K562 (cell line): ENCODE results near the gene PLCB3. TPM values are rescaled to one million over a fixed set of nuclear protein-coding genes. Genes with fewer than 3 reads are reported as not detected.

Experiments used
- CBX2 ChIP-seq: fragments of 200-600 bp; sonication (generic); IDR thresholded peaks from one replicate; pipeline ENCODE4 v1.6.1; 2012; ENCODE audit warnings: mild to moderate bottlenecking, low read length, inconsistent platforms; ENCODE audit not compliant: insufficient read depth, poor library complexity, severe bottlenecking
- CBX5 ChIP-seq: IDR thresholded peaks from 2 replicates; pipeline ENCODE4 v1.6.1; 2014; ENCODE audit warnings: low read depth, borderline replicate concordance
- CXXC5 ChIP-seq: fragments of 250-450 bp; sonication (Bioruptor Pico); IDR thresholded peaks from 2 replicates; pipeline ENCODE4 v1.8.0; 2022; ENCODE audit warnings: inconsistent platforms, mild to moderate bottlenecking, moderate library complexity
- EGR1 ChIP-seq: fragments of 450-650 bp; conservative IDR thresholded peaks from 2 replicates; pipeline ENCODE4 v1.6.1; 2017; ENCODE audit warnings: mild to moderate bottlenecking
- EP300 ChIP-seq: IDR thresholded peaks from 2 replicates; pipeline ENCODE4 v1.6.1; 2012; ENCODE audit warnings: low read length, improper control_type of control experiment
- ETS1 ChIP-seq: conservative IDR thresholded peaks from 2 replicates; pipeline ENCODE4 v1.6.1; 2011; ENCODE audit warnings: low read depth, mild to moderate bottlenecking, low read length; ENCODE audit not compliant: control insufficient read depth
- GTF3C2 ChIP-seq: IDR thresholded peaks from 3 replicates; pipeline ENCODE4 v1.6.1; 2011; ENCODE audit warnings: borderline replicate concordance, mild to moderate bottlenecking, moderate library complexity; ENCODE audit not compliant: insufficient read length; ENCODE audit errors: extremely low read depth
- MLX ChIP-seq, 2 experiments: fragments of 450-650 bp in 1 of 2; sonication (generic) in 1 of 2; formaldehyde crosslinking; conservative IDR thresholded peaks; 2 replicates each; pipeline versions ENCODE4 v1.4.0 to v1.8.1; 2020 to 2022; ENCODE audit warnings: mild to moderate bottlenecking in 1 of 2, missing genetic modification reagents in 1 of 2
- PATZ1 ChIP-seq: fragments of 250-450 bp; sonication (Bioruptor Pico); IDR thresholded peaks from 2 replicates; pipeline ENCODE4 v1.5.0; 2020; ENCODE audit warnings: mild to moderate bottlenecking, borderline replicate concordance
- SRF ChIP-seq, 2 experiments: fragments of 250-450, 450-650 bp in 1 of 2; sonication (Bioruptor Pico) in 1 of 2; sonication (generic) in 1 of 2; formaldehyde crosslinking; IDR thresholded peaks; 2 replicates each; pipeline versions ENCODE4 v1.5.0 to v1.5.1; 2020 to 2022; ENCODE audit warnings: mild to moderate bottlenecking in 1 of 2, missing genetic modification reagents in 1 of 2
- TAF15 ChIP-seq: fragments of 200-400 bp; formaldehyde crosslinking; IDR thresholded peaks from 2 replicates; pipeline ENCODE4 v1.6.1; 2017; ENCODE audit warnings: mild to moderate bottlenecking, low read depth, low read length, moderate library complexity
- TSC22D4 ChIP-seq: fragments of 450-650 bp; IDR thresholded peaks from 2 replicates; pipeline ENCODE4 v1.6.1; 2016; ENCODE audit warnings: missing genetic modification characterization, missing biosample characterization, control low read depth
- ZFX ChIP-seq: sonication (generic); formaldehyde crosslinking; IDR thresholded peaks from 2 replicates; pipeline ENCODE4 v1.8.0; 2022; ENCODE audit warnings: mild to moderate bottlenecking, missing genetic modification reagents, moderate library complexity
- ZNF217 ChIP-seq: sonication (generic); formaldehyde crosslinking; IDR thresholded peaks from 2 replicates; pipeline ENCODE4 v1.8.0; 2022; ENCODE audit warnings: mild to moderate bottlenecking, missing genetic modification reagents
- ZNF347 ChIP-seq: fragments of 450-650 bp; formaldehyde crosslinking; IDR thresholded peaks from 2 replicates; pipeline ENCODE4 v1.4.0; 2020; ENCODE audit warnings: low read depth, mild to moderate bottlenecking, moderate library complexity
- ZNF354B ChIP-seq: fragments of 250-450 bp; sonication (Bioruptor Pico); IDR thresholded peaks from 2 replicates; pipeline ENCODE4 v1.4.0; 2020
- ZNF408 ChIP-seq: fragments of 250-450 bp; sonication (Bioruptor Pico); IDR thresholded peaks from 2 replicates; pipeline ENCODE4 v1.4.0; 2020; ENCODE audit warnings: low read depth, mild to moderate bottlenecking, moderate library complexity
- ZNF551 ChIP-seq: fragments of 250-450 bp; sonication (Bioruptor Pico); IDR thresholded peaks from 2 replicates; pipeline ENCODE4 v1.5.0; 2021; ENCODE audit warnings: mild to moderate bottlenecking, moderate library complexity
- ZNF561 ChIP-seq: fragments of 450-650 bp; formaldehyde crosslinking; conservative IDR thresholded peaks from 2 replicates; pipeline ENCODE4 v1.4.0; 2020; ENCODE audit warnings: mild to moderate bottlenecking, moderate library complexity
- ZNF695 ChIP-seq: fragments of 450-650 bp; formaldehyde crosslinking; IDR thresholded peaks from 2 replicates; pipeline ENCODE4 v1.4.0; 2020; ENCODE audit warnings: mild to moderate bottlenecking, moderate library complexity
- ZNF699 ChIP-seq: fragments of 250-450 bp; sonication (Bioruptor Pico); IDR thresholded peaks from 2 replicates; pipeline ENCODE4 v1.8.0; 2021; ENCODE audit warnings: mild to moderate bottlenecking, moderate library complexity; ENCODE audit not compliant: insufficient replicate concordance
- ZNF76 ChIP-seq: fragments of 250-450 bp; sonication (Bioruptor Pico); IDR thresholded peaks from 2 replicates; pipeline ENCODE4 v1.4.0; 2020; ENCODE audit warnings: mild to moderate bottlenecking, moderate library complexity, borderline replicate concordance
- ZNF785 ChIP-seq: fragments of 250-450 bp; sonication (Bioruptor Pico); IDR thresholded peaks from 2 replicates; pipeline ENCODE4 v1.4.0; 2020; ENCODE audit warnings: mild to moderate bottlenecking
- polyA plus RNA-seq, 8 experiments: library from polyadenylated mRNA; depleted of rRNA in 4 of 8; stranded (reverse) in 5 of 8; unstranded in 3 of 8; fragments of >200 nt; fragmentation: Nextera tagmentation in 2 of 8; fragmentation: Illumina TruSeq in 1 of 8; extraction: Ambion mirVana in 2 of 8; extraction: Trizol in 1 of 8; gene quantifications; 2 replicates each; pipeline versions ENCODE4 v1.2.1 to v1.2.3, GENCODE V29; 2011 to 2014; ENCODE audit warnings: inconsistent platforms in 1 of 8, missing spikeins in 1 of 8
- total RNA-seq, 7 experiments: library from RNA; depleted of rRNA in 6 of 7; stranded (reverse); fragments of >200 nt in 6 of 7; fragmentation: Illumina TruSeq in 2 of 7; extraction: Trizol in 2 of 7; gene quantifications; 2 replicates each; pipeline versions ENCODE4 v1.2.1 to v1.2.3, GENCODE V29; 2011 to 2021; ENCODE audit warnings: low replicate concordance in 1 of 7

The PLCB3 gene
- total and polyA plus RNA-seq, 9 of the 15 experiments (the other 6 are each of a cell fraction or from before 2014, with no cell fraction given): 0.31 to 44.8 (median 14.6) TPM

- no peak for TF ChIP-seq CBX2
- TF ChIP-seq ZNF561 (CRISPR knock-in tag): no peak
- no peak for TF ChIP-seq ZNF408
- no peak for TF ChIP-seq ZNF695 (CRISPR knock-in tag)
- peak; percentile 50; the same call in 1 of the 2 replicates for TF ChIP-seq EP300
- TF ChIP-seq TSC22D4: no peak
- no peak for TF ChIP-seq ZNF785 (CRISPR knock-in tag)
- no peak for TF ChIP-seq CXXC5 (CRISPR knock-in tag)
- TF ChIP-seq PATZ1 (CRISPR knock-in tag): no peak
- TF ChIP-seq EGR1: no peak
- TF ChIP-seq ZNF354B (CRISPR knock-in tag): no peak
- TF ChIP-seq ZFX: no peak
- TF ChIP-seq SRF (CRISPR knock-in tag; IDR thresholded peaks at IDR 0.05): no peak
- no peak for TF ChIP-seq ZNF699 (CRISPR knock-in tag)
- TF ChIP-seq ETS1: no peak
- TF ChIP-seq ZNF76: no peak
- TF ChIP-seq ZNF217 (CRISPR knock-in tag): no peak
- no peak for TF ChIP-seq ZNF347 (CRISPR knock-in tag)
- TF ChIP-seq GTF3C2: no peak
- no peak for TF ChIP-seq MLX (CRISPR knock-in tag; conservative IDR thresholded peaks at IDR 0.05)
- TF ChIP-seq CBX5: no peak
- TF ChIP-seq TAF15: no peak
- no peak for TF ChIP-seq ZNF551 (CRISPR knock-in tag)
Observed at GRCh38 chr11:64204464-64204989, 46.8 kb upstream of the PLCB3 start (continued).
